MM.1S (cell line): ENCODE results near the gene EMC1.
"Not testable (repeated sequence)": the region's sequence is repeated elsewhere in the genome, so short reads cannot be mapped to it uniquely, and the experiment has no call there.

Experiments
- DNase-seq: peaks from one replicate; pipeline ENCODE4 v3.0.0-alpha.2; 2015
- H2AFZ ChIP-seq: fragments of 300-600 bp; sonication (generic); 2 replicates; pipeline ENCODE4 v1.6.0; 2016; ENCODE audit warnings: antibody characterized with exemption, low read length
- H3F3A ChIP-seq: fragments of 300-600 bp; sonication (generic); 2 replicates; pipeline ENCODE4 v1.6.1; 2016; ENCODE audit warnings: mild to moderate bottlenecking, antibody characterized with exemption, low read length, moderate library complexity, mixed read lengths; ENCODE audit not compliant: insufficient read depth
- H3K27ac ChIP-seq: fragments of 300-600 bp; sonication (generic); 2 replicates; pipeline ENCODE4 v1.5.1; 2016; ENCODE audit warnings: mild to moderate bottlenecking, low read length
- H3K27me3 ChIP-seq: fragments of 300-600 bp; sonication (generic); replicated peaks from 2 replicates; pipeline ENCODE4 v1.6.0; 2016; ENCODE audit warnings: low read length; ENCODE audit not compliant: insufficient read depth
- H3K36me3 ChIP-seq: fragments of 300-600 bp; sonication (generic); replicated peaks from 2 replicates; pipeline ENCODE4 v1.6.1; 2016; ENCODE audit warnings: mild to moderate bottlenecking, low read length, mixed read lengths; ENCODE audit not compliant: insufficient read depth
- H3K4me1 ChIP-seq: fragments of 300-600 bp; sonication (generic); 2 replicates; pipeline ENCODE4 v1.6.1; 2016; ENCODE audit warnings: low read length, mixed read lengths
- H3K4me2 ChIP-seq: fragments of 300-600 bp; sonication (generic); 2 replicates; pipeline ENCODE4 v1.6.0; 2016; ENCODE audit warnings: low read depth, low read length
- H3K4me3 ChIP-seq: fragments of 300-600 bp; sonication (generic); 2 replicates; pipeline ENCODE4 v1.5.1; 2016; ENCODE audit warnings: low read length, mixed read lengths
- H3K79me2 ChIP-seq: fragments of 300-600 bp; sonication (generic); 2 replicates; pipeline ENCODE4 v1.6.1; 2016; ENCODE audit warnings: mixed run types, low read length, mixed read lengths
- H3K9ac ChIP-seq: fragments of 300-600 bp; sonication (generic); 2 replicates; pipeline ENCODE4 v1.6.1; 2016; ENCODE audit warnings: low read length, mixed read lengths
- H3K9me2 ChIP-seq: fragments of 300-600 bp; sonication (generic); replicated peaks from 2 replicates; pipeline ENCODE4 v1.6.1; 2016; ENCODE audit warnings: mild to moderate bottlenecking, low read length, mixed read lengths; ENCODE audit not compliant: insufficient read depth
- H3K9me3 ChIP-seq: fragments of 300-600 bp; sonication (generic); replicated peaks from 2 replicates; pipeline ENCODE4 v1.6.1; 2016; ENCODE audit warnings: mild to moderate bottlenecking, low read length, mixed read lengths; ENCODE audit not compliant: insufficient read depth
- H4K20me1 ChIP-seq: fragments of 300-600 bp; sonication (generic); 2 replicates; pipeline ENCODE4 v1.6.1; 2016; ENCODE audit warnings: mild to moderate bottlenecking, low read length, moderate library complexity, mixed read lengths; ENCODE audit not compliant: insufficient read depth
- EZH2 ChIP-seq: fragments of 300-600 bp; sonication (generic); optimal IDR thresholded peaks from 2 replicates; pipeline ENCODE3; 2017; ENCODE audit warnings: low read depth, mild to moderate bottlenecking, antibody characterized with exemption, low read length, mixed read lengths
- EZH2phosphoT487 ChIP-seq: fragments of 300-600 bp; sonication (generic); IDR thresholded peaks from 2 replicates; pipeline ENCODE4 v1.6.1; 2018; ENCODE audit warnings: antibody characterized with exemption, low read length
- TF ChIP-seq, protein P1 (sequence below): fragments of 300-600 bp; sonication (generic); IDR thresholded peaks from 2 replicates; pipeline ENCODE4 v1.5.1; 2016; ENCODE audit warnings: antibody characterized with exemption, low read length, mixed read lengths

Gene EMC1

GRCh38 chr1:19186001-19186400 is 65.3 kb downstream of the EMC1 start:
- Histone ChIP-seq H3F3A (no peaks in the 10 kb centered on the region), H3K9ac (no peak overlapping the region), H3K79me2 (no peaks in the 10 kb centered on the region), H3K27ac (no peak overlapping the region), H4K20me1 (no peaks in the 10 kb centered on the region), H3K4me1 (no peaks in the 10 kb centered on the region), H3K9me2 (no peaks in the 10 kb centered on the region), H3K27me3 (no peaks in the 10 kb centered on the region), H3K36me3 (peaks cover 11% of the 10 kb centered on the region; the same call in 1 of the 2 replicates), H3K4me2 (no peak overlapping the region), H2AFZ (no peak overlapping the region), H3K9me3 (no peaks in the 10 kb centered on the region), H3K4me3 (no peak overlapping the region)
- TF ChIP-seq EZH2, result no peak
- TF ChIP-seq, protein P1, sequence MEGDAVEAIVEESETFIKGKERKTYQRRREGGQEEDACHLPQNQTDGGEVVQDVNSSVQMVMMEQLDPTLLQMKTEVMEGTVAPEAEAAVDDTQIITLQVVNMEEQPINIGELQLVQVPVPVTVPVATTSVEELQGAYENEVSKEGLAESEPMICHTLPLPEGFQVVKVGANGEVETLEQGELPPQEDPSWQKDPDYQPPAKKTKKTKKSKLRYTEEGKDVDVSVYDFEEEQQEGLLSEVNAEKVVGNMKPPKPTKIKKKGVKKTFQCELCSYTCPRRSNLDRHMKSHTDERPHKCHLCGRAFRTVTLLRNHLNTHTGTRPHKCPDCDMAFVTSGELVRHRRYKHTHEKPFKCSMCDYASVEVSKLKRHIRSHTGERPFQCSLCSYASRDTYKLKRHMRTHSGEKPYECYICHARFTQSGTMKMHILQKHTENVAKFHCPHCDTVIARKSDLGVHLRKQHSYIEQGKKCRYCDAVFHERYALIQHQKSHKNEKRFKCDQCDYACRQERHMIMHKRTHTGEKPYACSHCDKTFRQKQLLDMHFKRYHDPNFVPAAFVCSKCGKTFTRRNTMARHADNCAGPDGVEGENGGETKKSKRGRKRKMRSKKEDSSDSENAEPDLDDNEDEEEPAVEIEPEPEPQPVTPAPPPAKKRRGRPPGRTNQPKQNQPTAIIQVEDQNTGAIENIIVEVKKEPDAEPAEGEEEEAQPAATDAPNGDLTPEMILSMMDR, result no peak
- no peak for TF ChIP-seq EZH2phosphoT487
- no peak for DNase-seq

DNA sequence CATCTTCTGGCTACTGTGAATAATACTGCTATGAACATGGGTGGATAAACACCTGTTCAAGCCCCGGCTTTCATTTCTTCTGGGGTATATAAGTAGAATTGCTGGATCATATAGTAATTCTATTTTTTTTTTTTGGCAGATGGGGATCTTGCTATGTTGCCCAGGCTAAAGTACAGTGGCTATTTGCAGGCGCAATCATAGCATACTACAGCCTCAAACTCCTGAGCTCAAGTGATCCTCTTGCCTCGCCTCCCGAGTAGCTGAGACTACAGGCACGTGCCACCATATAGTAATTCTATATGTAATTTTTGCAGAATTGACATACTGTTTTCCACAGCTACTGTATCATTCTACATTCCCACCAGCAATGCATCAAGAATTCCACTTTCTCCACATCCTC is 69.1 kb downstream of the EMC1 start:
- Histone ChIP-seq H3K36me3 (peaks cover 11% of the 10 kb centered on the region; the same call in 1 of the 2 replicates), H3K9me3 (no peaks in the 10 kb centered on the region), H3K9ac (no peak overlapping the region), H3F3A (no peaks in the 10 kb centered on the region), H4K20me1 (no peaks in the 10 kb centered on the region), H3K9me2 (no peaks in the 10 kb centered on the region), H3K27me3 (no peaks in the 10 kb centered on the region), H2AFZ (no peak overlapping the region), H3K4me3 (no peak overlapping the region), H3K27ac (no peak overlapping the region), H3K79me2 (no peaks in the 10 kb centered on the region), H3K4me1 (no peaks in the 10 kb centered on the region), H3K4me2 (no peak overlapping the region)
- no peak for DNase-seq
- TF ChIP-seq EZH2, result no peak
- TF ChIP-seq, protein P1, result no peak

DNA sequence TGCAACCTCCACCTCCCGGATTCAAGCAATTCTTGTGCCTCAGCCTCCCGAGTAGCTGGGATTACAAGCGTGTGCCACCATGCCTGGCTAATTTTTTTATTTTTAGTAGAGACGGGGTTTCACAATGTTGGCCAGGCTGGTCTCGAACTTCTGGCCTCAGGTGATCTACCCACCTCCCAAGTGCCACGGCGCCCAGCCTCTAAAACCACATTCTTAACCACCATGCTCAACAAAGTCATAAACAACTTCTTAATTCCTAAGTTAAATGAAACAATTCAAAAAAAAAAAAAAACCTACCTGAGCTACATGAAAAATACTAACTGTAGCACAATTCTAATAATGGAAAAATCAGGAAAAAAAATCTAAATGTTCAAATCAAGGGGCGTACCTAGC is 71.1 kb downstream of the EMC1 start:
- H3K4me3 ChIP-seq, DNase-seq, H3K27me3 ChIP-seq, H3K4me1 ChIP-seq, H3K79me2 ChIP-seq, H3K27ac ChIP-seq, H3K4me2 ChIP-seq, H3F3A ChIP-seq, H3K9me2 ChIP-seq, H2AFZ ChIP-seq, H3K9ac ChIP-seq, H3K9me3 ChIP-seq, H4K20me1 ChIP-seq: not testable (repeated sequence)
- peaks cover 16% of the 10 kb centered on the region; the same call in 1 of the 2 replicates for H3K36me3 ChIP-seq

DNA sequence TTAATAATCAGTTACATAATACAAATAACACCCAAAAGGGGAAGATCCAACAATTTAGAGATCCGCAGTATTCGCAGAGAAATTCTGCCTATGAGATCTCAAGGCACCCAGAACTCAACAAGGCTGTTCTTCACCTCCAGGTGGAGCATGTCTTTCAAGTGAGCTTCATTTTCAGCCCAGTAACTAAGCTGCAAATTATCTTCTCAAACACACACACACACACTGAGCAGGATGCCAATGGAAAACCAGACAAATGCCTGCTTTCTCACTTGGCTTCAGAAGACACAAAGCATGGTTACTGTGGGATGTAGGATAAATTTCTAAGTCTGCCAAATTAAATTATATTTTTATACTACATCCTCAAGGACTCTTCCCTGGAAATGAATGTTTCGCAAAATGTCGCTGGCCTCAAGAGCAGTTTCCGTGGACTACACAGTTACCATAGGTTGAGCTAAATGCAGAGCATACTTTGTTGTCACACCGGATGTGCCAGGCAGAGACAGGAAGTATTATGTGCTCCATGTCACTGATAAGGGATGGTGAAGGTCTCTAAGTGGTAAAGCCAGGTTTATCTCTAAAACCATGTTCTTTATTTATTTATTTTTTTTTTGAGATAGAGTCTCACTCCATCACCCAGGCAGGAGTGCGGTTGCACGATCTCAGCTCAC is 71.6 kb downstream of the EMC1 start:
- Histone ChIP-seq H3K36me3 (peaks cover 13% of the 10 kb centered on the region; the same call in 1 of the 2 replicates), H3F3A (no peaks in the 10 kb centered on the region), H3K27me3 (no peaks in the 10 kb centered on the region), H3K4me3 (no peak overlapping the region), H3K4me1 (no peaks in the 10 kb centered on the region), H3K79me2 (no peaks in the 10 kb centered on the region), H3K9ac (no peak overlapping the region), H3K9me3 (no peaks in the 10 kb centered on the region), H3K4me2 (no peak overlapping the region), H3K27ac (no peak overlapping the region), H2AFZ (no peak overlapping the region), H4K20me1 (no peaks in the 10 kb centered on the region), H3K9me2 (no peaks in the 10 kb centered on the region)
- TF ChIP-seq EZH2phosphoT487 (no peak), EZH2 (no peak)
- TF ChIP-seq, protein P1, result no peak; the same call in 1 of the 2 replicates
- DNase-seq, result no peak
